GM20431 (cell line): ENCODE measurements around the gene UBE2G1.

Experiments
- in situ Hi-C: fragments of 300-500 bp; cut with MseI, MboI; formaldehyde crosslinking; loops from one replicate; pipeline ENCODE4 v1.15.0; 2020; ENCODE audit warnings: low sequenced_read_pairs; ENCODE audit not compliant: unreplicated experiment

UBE2G1 gene, protein sequence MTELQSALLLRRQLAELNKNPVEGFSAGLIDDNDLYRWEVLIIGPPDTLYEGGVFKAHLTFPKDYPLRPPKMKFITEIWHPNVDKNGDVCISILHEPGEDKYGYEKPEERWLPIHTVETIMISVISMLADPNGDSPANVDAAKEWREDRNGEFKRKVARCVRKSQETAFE

GRCh38 chr17:4366327-4367063 is at the start of gene UBE2G1:
TSS of gene UBE2G1 (minus strand) at chr17:4366675. CDS start at chr17:4366316, 359 bp downstream.
- in situ Hi-C loops, result no loop called here

- in situ Hi-C loops, result loop anchor here (10.0 kb wide), 1 partner anchor 198 kb away; no protein-coding TSS in a partner anchor
Measured at GRCh38 chr17:4412933-4413831, 46.7 kb upstream of the UBE2G1 start.

- in situ Hi-C loops, result loop anchor here (10.0 kb wide), 1 partner anchor 196 kb away; no protein-coding TSS in a partner anchor
Measured at GRCh38 chr17:4411201-4411600, 44.7 kb upstream of the UBE2G1 start.

DNA sequence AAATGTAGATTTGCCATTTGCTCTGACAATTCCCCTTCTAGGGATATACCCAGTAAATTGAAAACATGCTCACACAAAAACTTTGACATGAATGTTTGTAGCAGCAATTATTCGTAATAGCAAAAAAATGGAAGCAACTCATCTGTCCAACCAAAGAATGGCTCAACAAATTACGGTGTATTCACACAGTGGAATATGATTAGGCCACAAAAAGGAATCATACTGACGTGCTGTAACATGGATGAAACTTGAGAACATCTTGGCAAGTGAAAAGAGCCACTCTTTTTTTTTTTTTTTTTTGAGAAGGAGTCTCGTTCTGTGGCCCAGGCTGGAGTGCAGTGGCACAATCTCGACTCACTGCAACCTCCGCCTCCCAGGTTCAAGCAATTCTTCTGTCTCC is 43.2 kb upstream of the UBE2G1 start:
- in situ Hi-C loops, result loop anchor here (10.0 kb wide), 1 partner anchor 195 kb away; no protein-coding TSS in a partner anchor

- in situ Hi-C loops, result no loop called here
Measured at GRCh38 chr17:4407851-4408250, 41.4 kb upstream of the UBE2G1 start.

- in situ Hi-C loops, result no loop called here
Measured at GRCh38 chr17:4407216-4407615, 40.7 kb upstream of the UBE2G1 start.

DNA sequence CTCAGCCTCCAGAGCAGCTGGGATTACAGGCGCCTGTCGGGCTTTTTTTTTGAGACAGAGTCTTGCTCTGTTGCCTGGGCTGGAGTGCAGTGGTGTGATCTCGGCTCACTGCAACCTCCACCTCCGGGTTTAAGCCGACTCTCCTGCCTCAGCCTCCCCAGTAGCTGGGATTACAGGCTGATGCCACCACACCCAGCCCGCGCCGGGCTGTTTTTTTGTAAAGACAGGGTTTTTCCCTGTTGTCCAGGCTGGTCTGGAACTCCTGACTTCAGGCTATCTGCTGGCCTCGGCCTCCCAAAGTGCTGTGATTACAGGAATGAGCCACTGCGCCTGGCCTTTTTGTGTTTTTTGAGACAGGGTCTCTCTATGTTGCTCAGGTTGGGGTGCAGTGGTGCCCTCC is 39.9 kb upstream of the UBE2G1 start:
- in situ Hi-C loops, result no loop called here

- in situ Hi-C loops, result no loop called here
Measured at GRCh38 chr17:4405699-4406098, 39.2 kb upstream of the UBE2G1 start.

GRCh38 chr17:4405038-4405669 is 38.7 kb upstream of the UBE2G1 start:
- in situ Hi-C loops, result no loop called here

DNA sequence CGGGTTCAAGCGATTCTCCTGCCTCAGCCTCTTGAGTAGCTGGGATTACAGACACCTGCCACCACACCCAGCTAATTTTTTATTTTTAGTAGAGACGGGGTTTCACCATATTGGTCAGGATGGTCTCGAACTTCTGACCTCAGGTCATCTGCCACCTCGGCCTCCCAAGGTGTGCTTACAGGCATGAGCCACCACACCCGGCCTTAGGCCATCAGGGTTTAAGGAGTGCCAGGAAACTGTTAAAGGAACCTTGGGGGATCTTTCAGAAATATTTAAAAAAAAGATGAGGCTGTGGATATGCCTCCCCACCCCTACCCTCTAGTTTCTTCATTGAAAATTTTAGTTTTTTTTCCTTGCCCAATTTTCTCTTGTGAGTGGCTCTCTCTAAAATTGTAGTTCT is 31.4 kb upstream of the UBE2G1 start:
- in situ Hi-C loops, result no loop called here

- in situ Hi-C loops, result no loop called here
Measured at GRCh38 chr17:4395111-4395478, 28.6 kb upstream of the UBE2G1 start.

- in situ Hi-C loops, result no loop called here
Measured at GRCh38 chr17:4394208-4395110, 28.0 kb upstream of the UBE2G1 start.

DNA sequence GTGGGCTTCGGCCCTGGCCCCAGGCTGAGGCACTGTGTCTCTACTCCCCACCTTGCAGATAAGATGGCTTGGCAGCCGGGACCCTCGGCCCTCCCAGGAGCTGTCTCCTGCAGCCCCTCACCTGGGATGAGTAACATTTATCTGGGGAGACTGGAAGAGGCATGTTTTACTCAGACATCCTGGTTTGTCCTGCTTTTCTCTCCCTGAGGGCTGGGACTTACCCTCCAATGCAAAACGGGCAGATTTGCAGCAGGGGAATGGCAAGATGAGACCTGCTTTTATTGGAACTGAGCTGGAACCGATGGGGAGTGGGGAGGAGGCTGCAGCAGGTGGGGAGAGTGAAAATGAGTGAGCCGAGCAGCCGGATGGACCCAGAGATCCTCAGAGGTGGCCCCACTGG is 27.3 kb upstream of the UBE2G1 start:
- in situ Hi-C loops, result no loop called here

- in situ Hi-C loops, result no loop called here
Measured at GRCh38 chr17:4389079-4389478, 22.6 kb upstream of the UBE2G1 start.

DNA sequence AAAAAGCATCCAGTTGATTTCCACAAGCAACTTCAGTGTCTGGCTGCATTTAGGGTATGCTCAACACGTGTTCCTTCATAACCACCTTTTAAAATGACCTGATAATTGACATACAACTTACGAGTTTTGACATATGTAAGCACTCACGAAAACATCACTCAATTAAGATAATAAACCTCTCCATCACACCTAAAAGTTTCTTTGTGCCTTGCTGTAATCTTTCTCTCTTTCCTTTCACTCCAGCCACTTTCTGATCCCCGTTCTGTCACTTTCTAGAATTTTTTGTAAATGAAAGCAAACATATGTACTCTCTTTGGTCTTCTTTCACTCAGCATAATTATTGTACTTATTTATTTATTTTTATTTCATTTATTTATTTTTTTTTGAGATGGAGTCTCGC is 20.7 kb upstream of the UBE2G1 start:
- in situ Hi-C loops, result no loop called here

DNA sequence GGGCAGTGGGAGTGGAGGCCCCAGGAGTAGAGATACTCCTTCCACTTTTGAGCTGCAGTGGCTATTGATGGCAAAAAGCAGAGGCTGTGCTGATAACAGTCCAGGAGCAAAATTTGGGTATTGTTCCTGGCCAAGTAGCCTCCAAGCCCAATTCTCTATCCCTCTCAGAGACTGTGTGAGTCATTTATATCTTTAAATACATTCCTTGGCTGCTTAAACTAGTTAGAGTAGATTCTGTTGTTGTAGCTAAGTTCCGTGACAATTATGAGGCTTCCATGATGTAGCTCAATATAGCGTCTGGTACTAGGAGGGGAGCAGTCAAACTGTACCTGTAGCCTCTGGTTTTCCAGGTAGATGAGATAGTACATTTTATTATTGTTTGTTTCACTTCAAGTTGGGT is 19.9 kb upstream of the UBE2G1 start:
- in situ Hi-C loops, result no loop called here

DNA sequence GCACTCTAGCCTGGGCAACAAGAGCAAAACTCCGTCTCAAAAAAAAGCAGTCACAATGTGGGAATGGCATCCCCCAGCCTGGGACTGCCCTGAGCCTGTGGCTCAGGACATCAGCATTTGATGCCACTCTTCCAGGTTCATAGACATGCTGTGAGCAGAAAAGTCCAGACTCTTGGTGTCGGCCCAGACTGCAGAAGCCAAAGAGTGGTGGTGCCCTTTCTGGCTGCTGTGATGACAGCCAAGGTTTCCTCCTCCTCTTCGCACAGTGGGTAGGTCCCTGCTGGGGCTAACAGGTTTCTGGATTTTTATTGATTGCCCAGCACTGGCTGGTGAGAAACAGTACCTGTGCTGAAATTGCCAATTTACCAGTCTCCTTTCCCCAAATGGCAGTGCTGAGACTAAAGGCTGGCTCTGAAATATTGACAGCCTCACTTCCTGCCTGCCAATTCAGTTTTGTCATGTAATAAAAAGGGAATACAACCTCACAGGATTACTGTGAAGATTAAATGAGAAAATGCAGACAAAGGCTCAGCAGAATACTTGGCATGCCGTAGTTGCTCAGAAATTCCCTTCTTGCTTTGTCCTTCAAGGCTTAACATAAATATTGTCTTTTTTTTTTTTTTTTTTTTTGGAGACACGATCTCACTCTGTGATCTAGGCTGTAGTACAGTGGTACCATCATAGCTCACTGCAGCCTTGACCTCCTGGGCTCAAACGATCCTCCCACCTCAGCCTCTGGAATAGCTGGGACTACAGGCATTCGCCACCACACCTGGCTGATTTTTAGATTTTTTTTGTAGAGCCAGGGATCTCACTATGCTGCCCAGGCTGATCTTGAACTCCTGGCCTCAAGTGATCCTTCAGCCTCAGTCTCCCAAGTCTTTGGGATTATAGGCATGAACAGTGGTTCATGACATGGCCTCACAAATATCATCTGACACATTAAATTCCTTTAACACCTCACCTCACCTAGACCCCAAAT is 15.5 kb upstream of the UBE2G1 start:
- in situ Hi-C loops, result no loop called here

GRCh38 chr17:4378626-4379025 is 12.2 kb upstream of the UBE2G1 start:
- in situ Hi-C loops, result no loop called here
